Activated B cell treated with CpG ODN at 0.5 μM for 24 hours (primary cell): ENCODE results near the gene GTF2F1. TPM values are rescaled to one million over a fixed set of nuclear protein-coding genes. Genes with fewer than 3 reads are reported as not detected.

ENCODE experiments used
- ATAC-seq: fragments of 200-7000 bp; cut with Tn5 transposase; one replicate; pipeline ENCODE4 v1.10.0; 2021; ENCODE audit warnings: low read depth, mild to moderate bottlenecking, moderate library complexity
- CTCF ChIA-PET: fragments of 350-600 bp; sonication (Branson Sonifier 250); formaldehyde crosslinking; loops from one replicate; lab custom pipeline; 2021; ENCODE audit warnings: antibody characterized with exemption; lab: Charles Lee
- POLR2A ChIA-PET: fragments of 350-600 bp; sonication (Branson Sonifier 250); formaldehyde crosslinking; loops from one replicate; lab custom pipeline; 2021; ENCODE audit warnings: antibody characterized with exemption; lab: Charles Lee
- DNase-seq: peaks from one replicate; pipeline ENCODE4 v3.0.0; 2022
- H3K27ac Mint-ChIP-seq: one replicate; pipeline ENCODE4 v1.8.0; 2020; ENCODE audit warnings: mixed read lengths
- H3K27me3 Mint-ChIP-seq: one replicate; pipeline ENCODE4 v1.8.0; 2021; ENCODE audit warnings: mixed read lengths
- H3K36me3 Mint-ChIP-seq: one replicate; pipeline ENCODE4 v1.8.0; 2021; ENCODE audit warnings: low read depth, mixed read lengths
- H3K4me1 Mint-ChIP-seq: one replicate; pipeline ENCODE4 v1.8.0; 2021; ENCODE audit warnings: mixed read lengths
- H3K4me3 Mint-ChIP-seq: one replicate; pipeline ENCODE4 v1.8.0; 2020; ENCODE audit warnings: mild to moderate bottlenecking, mixed read lengths
- H3K9me3 Mint-ChIP-seq: one replicate; pipeline ENCODE4 v1.8.0; 2020; ENCODE audit warnings: mixed read lengths
- CTCF ChIP-seq: fragments of 200-600 bp; IDR thresholded peaks from one replicate; pipeline ENCODE4 v1.8.0; 2022; ENCODE audit warnings: antibody characterized with exemption, mild to moderate bottlenecking
- intact Hi-C: fragments of 100-400 bp; cut with micrococcal nuclease; formaldehyde crosslinking; loops from one replicate; pipeline ENCODE4 v1.15.1; 2024
- total RNA-seq: library from RNA; stranded (reverse); gene quantifications from 2 replicates; pipeline ENCODE4 v1.2.3, GENCODE V29; 2022

Gene GTF2F1
- total RNA-seq, 1 donor from 2014 or later: 67.6 TPM

DNA sequence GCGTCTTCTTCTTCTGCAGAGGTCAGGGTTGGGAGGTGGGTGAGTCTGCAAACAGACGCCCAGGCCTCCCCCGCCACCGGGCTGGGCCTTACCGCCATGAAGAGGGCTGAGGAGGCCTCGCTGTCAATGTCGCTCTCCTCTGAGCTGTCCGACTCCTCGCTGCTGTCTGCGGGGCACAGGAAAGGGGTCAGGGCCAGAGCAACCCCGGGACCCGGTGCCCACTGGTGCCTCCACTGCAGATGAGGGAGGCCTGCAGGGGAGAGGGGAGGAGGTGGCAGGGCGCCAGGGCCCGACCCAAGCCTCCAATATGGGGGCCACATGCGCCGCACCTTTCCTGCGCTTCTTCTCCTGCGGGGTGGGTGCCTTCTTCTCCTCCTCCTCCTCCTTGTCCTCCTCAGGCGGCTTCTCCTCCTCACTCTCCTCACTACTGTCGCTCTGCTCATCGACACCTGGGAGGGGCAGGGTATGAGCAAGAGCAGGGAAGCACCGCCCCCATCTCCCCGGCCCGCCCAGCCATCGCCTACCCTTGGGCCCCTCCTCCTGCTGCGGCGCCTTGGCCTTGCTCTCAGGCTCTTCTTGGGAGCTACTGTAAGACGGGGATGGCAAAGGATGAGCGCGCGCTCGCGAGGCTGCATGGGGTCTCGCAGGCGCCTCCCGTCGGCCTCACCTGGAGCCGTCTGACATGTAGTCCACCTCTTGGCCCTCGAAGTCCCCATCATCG is 11.8 kb downstream of the GTF2F1 start:
- POLR2A ChIA-PET: no interaction called here
- Mint-ChIP-seq H3K27me3 (no peaks in the 10 kb centered on the region), H3K27ac (no peak overlapping the region), H3K4me3 (no peak overlapping the region), H3K36me3 (peaks cover 70% of the 10 kb centered on the region), H3K9me3 (peaks cover 4% of the 10 kb centered on the region), H3K4me1 (no peaks in the 10 kb centered on the region)
- no peak for ATAC-seq
- intact Hi-C loops: no loop called here
- DNase-seq: no peak
- CTCF ChIA-PET: no interaction called here
- TF ChIP-seq CTCF: no peak

- Mint-ChIP-seq H3K27ac (no peak overlapping the region), H3K4me3 (no peak overlapping the region)
These were observed 13.2 kb downstream of the GTF2F1 start for GRCh38 chr19:6379744-6380143.

GRCh38 chr19:6378486-6378885 is 14.5 kb downstream of the GTF2F1 start:
- H3K36me3 Mint-ChIP-seq: peaks cover 50% of the 10 kb centered on the region
- H3K4me3 Mint-ChIP-seq: no peak overlapping the region
- H3K27ac Mint-ChIP-seq: no peak overlapping the region
- TF ChIP-seq CTCF: no peak
- intact Hi-C loops: no loop called here
- ATAC-seq: no peak
- H3K4me1 Mint-ChIP-seq: peaks cover 4% of the 10 kb centered on the region
- no peak for DNase-seq
- CTCF ChIA-PET: no interaction called here
- H3K9me3 Mint-ChIP-seq: peaks cover 4% of the 10 kb centered on the region
- POLR2A ChIA-PET: no interaction called here
- no peaks in the 10 kb centered on the region for H3K27me3 Mint-ChIP-seq

More at GRCh38 chr19:6379744-6380143, 13.2 kb downstream of the GTF2F1 start:
- ATAC-seq (no peak), DNase-seq (no peak)
- CTCF ChIA-PET: no interaction called here
- POLR2A ChIA-PET: no interaction called here
- H3K27me3 Mint-ChIP-seq: no peaks in the 10 kb centered on the region
- peaks cover 4% of the 10 kb centered on the region for H3K9me3 Mint-ChIP-seq
- H3K36me3 Mint-ChIP-seq: peaks cover 56% of the 10 kb centered on the region
- intact Hi-C loops: no loop called here
- H3K4me1 Mint-ChIP-seq: no peaks in the 10 kb centered on the region
- no peak for TF ChIP-seq CTCF

DNA sequence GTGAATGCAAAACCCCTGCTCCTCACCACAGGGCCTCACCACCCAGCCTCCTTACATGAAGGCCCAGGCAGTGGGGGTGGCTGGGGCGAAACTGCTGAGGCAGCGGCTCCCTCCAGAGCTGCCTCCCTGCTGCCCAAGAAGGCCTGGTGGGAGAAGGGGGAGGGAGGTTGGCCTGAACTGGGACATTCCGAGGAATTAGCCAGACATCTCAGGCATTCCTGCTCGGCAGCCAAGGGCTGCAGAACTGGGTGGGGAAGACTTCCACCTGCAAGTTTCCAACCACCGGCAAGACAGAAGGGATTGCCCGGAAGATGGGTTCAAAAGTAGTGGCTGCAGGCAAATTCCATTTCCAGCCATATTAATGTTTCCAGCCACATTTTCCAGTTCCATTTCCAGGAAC is 14.9 kb downstream of the GTF2F1 start:
- Mint-ChIP-seq H3K36me3 (peaks cover 46% of the 10 kb centered on the region), H3K9me3 (peaks cover 4% of the 10 kb centered on the region), H3K27ac (no peak overlapping the region), H3K4me1 (peaks cover 7% of the 10 kb centered on the region), H3K4me3 (no peak overlapping the region), H3K27me3 (no peaks in the 10 kb centered on the region)
- DNase-seq (no peak), ATAC-seq (no peak)
- POLR2A ChIA-PET: interaction anchor here (0.7 kb wide), 1 partner anchor 430 kb away, joined by 5 read pairs; no protein-coding TSS in a partner anchor
- CTCF ChIA-PET: no interaction called here
- intact Hi-C loops: no loop called here
- TF ChIP-seq CTCF: no peak

- Mint-ChIP-seq H3K9me3 (peaks cover 4% of the 10 kb centered on the region), H3K27me3 (no peaks in the 10 kb centered on the region), H3K4me3 (no peak overlapping the region), H3K36me3 (peaks cover 43% of the 10 kb centered on the region), H3K27ac (no peak overlapping the region), H3K4me1 (peaks cover 13% of the 10 kb centered on the region)
- no peak for DNase-seq
- no peak for ATAC-seq
- POLR2A ChIA-PET: no interaction called here
- intact Hi-C loops: no loop called here
- CTCF ChIA-PET: no interaction called here
- TF ChIP-seq CTCF: no peak
These were observed 16.3 kb downstream of the GTF2F1 start for GRCh38 chr19:6376512-6377190.
